ENCODE results near the gene RHOF. TPM values are rescaled to one million over a fixed set of nuclear protein-coding genes. Genes with fewer than 3 reads are reported as not detected.

RHOF gene
- total RNA-seq, 1 donor from 2014 or later, result 7.8 TPM

DNA sequence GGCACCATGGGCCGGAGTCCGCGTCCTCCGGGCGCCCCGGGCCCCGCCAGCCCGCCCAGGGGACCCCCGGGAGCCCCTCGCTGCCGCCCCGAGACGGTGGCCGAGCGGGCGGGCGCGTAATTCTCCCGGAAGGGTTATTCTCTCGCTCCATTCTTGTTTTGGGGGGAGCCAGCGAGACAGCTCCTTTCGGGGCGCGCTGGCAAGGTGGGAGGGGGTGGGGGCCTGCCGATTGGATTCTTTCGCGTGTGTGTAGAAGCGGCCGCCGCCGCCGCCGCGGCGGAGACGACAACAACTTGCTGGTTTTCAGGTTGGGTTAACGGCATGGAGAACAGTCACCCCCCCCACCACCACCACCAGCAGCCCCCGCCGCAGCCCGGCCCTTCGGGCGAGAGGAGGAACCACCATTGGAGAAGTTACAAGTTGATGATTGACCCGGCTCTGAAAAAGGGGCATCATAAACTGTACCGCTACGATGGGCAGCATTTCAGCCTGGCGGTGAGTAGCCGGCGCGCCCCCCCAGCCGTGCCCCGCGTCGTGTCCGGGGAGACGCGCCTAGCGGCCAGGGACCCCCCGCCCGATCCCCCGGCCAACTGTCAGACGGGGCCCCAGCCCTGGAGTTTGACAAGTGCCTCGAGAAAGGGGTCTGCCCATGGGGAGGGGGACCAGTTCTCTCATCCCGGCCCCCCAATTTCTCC is 11.1 kb upstream of the RHOF start:
- peak; percentile 43 for DNase-seq

DNA sequence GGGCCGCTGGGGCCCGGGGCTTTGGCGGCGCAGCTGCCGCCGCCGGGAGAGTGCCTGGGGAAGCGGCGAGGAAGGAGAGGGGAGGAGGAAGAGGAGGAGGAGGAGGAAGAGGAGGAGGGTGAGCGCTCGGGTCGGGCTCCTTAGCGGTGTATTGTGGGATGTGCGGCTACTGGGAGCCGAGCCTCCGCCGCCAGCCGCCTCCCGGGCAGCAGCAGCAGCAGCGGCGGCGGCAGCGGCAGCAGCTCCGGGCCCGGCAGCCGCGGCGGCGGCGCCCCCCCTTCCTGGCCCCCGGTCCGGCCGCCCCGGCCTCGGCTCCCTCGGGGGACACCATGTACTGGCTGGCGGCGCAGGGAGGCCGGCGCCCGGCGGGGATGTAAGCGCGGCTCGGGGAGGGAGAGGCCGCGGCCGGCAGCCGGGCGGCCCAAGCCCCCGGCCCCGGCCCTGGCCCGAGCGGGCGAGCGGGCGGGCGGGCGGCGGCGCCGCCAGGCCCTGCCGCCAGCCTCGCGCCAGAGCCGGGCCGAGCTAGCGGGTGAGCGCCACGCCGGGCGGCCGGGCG is 10.5 kb upstream of the RHOF start, which contains the start of gene SETD1B:
Gene SETD1B, plus strand, starts transcription at position 149 of the 556 bp plus-strand sequence. CDS start 729 bp downstream, outside the sequence.
- DNase-seq, result peak; percentile 67

DNA sequence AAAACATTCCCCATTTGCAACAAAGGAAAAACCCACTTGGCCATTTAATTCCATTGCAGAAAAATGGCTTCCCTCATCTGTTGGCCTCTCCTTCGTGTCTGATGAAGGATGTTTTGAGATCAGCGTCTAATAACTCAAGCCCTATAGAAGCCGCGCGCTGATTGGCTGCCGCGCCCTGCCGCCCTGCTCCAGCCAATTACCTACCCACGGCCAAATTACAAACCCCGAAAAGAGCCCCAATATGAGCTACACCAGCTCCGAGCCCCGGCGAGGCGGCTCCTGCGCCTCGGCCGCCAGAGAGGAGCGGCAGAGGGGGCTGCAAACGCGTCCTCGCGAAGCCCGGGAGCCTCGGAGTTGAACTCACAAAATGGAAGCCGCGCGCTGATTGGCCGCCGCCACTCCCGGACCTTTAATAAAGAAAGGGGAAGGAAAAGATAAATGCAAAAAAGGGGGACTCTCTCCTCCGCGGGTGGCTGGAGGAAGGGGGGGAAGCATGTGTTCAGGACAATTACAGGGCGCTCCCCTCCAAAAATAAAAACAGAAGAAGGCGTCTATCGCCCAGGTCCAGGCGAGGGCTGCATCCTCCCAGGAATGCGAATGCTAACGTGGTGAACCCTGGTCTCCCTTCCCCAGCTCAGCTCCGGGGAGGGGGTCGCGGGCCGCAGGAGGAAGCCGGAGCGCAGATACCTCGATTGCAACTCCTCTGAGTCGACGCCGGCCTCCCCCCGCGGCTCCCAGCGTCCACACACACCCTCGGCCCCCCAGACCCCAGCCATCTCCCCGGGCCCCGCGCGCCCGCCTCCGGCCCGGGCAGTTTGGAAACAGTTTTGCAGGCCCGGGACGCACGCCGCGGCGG is 9.6 kb upstream of the RHOF start:
- DNase-seq, result peak; percentile 99

DNA sequence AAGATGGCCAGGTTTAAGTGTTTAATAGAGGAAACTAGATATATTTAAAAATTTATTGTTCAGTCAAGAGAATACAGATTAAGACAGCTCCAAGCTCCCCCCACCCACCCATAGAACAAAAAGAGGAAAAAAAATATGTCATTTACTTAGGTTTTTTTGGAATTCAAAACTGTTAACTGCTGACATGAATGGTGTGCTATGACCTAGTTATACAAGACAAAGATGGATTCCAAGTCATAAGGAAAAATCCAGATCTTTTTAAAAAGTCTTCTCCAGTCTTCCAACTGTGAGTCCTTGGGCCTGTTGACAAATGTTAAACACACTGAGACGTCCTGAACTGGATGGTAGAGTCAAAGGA is 9.0 kb upstream of the RHOF start:
- DNase-seq, result no peak

DNA sequence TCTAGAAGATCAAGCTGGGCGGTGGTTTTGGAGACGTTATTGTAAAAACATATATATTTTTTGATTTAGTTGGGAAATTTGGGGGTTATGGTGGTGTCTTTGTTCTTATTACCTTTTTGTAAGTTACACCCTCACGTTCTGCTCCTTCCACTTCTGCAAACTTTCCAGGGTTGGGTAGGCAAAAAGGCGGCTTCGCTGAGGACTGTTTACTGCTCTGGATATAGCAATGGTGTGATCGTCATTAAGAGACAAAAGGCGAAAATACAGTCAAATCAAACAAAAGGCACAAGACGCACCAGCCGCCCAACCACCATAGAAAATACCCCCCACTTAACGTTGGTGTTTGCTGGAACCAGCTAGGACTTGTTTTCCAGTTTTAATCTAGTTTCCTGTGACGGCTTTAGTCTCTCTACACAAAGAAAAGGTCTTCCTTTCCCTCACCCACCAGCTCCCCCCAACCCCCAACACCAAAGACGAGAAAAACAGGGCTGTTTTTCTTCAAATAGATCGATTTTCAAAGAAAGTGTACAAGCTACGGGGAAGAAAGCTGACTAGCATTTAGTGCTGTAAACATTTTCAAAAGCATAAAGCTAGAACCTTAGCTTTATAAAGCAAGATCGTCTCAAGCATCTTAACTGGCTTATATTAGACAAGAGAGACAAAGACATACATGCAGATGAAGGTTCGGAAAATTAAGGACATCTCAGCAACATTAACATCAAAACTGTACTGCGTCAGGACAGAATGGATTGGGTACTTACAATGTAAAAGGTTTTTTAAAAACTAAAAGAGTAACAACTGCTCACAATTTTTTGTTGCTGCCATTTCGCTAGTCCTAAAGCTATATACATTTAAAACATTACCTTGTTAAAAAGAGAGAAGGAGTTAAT is 8.4 kb upstream of the RHOF start:
- DNase-seq, result peak; percentile 70

DNA sequence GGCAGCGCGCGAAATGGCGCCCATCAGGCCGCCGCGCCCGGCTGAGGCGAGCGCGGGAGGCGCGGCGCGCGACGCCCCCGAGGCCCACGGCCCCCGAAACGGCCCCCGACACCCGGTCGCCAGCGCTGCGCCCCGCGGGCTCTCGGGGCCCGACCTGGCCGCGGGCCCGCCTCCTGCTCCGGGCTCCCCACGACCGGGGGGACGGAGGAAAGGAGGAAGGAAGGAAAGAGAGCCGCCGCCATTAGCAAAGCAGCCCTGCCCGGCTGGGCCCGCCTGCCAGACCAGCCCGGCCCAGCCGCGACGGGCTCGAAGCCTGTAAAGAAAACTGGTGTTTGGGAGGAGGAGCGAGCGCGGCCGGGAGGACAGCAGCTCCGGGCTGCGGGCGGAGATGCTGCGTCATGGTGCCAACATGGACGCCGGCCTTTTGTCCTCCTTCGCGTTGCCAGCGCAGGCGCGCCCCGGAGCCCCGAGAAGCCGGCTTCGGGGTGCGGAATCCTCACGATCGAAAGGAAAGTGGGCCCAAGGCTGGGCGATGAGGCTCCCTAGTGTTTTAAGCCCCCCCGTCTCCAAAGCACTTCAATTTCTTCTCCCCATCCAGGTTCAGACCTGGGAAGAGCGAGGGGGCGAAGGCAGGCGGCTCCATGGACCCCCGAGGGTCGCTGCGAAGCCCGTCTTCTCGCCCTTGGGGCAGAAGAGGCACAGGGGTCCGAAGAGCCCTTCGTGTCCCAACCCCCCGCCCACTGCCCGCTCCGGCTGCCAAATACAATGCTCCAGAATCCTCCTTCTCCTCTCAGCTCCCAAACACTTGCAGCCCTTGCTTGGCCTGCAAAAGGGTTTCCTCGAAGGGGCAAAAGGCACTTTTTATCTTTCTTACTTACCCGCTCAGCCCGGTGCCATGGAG is 7.5 kb upstream of the RHOF start:
- DNase-seq, result peak; percentile 86

DNA sequence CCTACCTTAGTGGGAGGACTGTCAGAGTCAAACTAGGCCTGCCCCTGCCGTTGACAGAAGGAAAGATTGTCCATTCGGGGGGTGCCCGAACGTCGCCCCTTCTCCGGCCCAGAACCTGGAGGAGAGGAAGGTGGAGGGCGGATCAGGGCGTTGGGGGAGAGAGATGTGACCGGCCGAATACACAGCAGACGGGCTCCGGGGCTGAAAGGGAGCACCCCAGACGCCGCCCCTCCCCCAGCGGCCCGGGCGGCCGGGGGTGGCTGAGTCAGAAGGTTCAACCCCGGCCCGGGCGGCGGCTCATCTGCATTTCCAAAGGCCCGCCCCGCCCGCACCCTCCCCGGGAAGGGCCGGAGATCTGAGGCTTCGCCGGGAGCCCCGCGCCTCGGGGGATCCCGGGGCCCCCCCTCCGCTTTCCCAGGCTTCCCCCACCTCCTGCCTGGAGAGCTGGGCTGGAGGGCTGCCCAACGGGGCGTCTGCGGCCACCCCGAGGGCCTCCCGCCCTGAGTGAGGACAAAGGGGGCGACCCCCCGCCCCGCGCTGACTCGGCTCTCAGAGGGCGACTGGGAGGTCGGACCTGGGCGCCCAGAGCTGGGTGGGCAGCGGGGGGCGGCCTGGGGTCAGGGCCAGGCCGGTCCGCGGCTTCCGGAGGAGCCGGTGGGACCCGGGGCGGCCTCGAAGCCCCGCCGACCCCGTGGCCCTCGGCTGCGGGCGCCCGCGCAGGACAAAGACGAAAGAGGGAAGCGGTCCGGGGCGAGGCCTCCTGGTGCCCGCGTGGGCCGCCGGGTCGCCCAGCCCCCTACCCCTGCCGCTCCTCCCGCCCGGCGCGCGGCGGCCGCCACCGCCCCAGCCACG is 6.6 kb upstream of the RHOF start:
- peak; percentile 88 for DNase-seq

DNA sequence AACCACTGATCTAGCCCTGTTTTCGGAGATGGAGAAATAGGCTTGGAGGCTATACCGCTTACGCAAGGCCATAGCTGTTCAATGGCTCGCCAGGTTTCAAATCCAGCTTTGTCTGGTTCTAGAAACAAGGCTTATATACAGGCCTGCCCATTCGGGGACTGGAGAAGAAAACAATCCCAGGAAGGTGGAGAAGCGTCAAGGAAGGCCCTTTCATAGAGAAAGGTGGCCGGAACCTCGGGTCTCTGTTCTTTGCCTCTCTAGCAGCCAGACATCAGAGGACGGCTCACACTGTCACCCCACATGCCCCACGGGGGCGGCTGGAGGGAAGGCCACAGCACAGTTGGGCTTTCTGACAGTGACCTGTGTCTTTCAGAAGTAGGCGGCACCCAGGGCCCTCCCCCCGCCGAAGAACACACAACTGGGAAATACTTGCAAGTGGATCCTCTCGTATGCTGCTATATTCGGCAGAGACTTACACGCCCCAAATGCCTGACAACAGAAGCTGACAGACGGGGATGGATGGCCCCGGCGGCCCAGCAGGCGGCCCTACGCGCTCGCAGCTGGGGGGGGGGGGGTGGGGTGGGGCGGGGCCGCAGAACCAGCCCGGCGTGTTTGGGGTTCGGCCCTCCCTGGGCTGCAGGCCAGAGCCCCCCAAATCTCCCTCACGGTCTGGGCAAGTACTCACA is 5.8 kb upstream of the RHOF start:
- DNase-seq, result peak; percentile 92

DNA sequence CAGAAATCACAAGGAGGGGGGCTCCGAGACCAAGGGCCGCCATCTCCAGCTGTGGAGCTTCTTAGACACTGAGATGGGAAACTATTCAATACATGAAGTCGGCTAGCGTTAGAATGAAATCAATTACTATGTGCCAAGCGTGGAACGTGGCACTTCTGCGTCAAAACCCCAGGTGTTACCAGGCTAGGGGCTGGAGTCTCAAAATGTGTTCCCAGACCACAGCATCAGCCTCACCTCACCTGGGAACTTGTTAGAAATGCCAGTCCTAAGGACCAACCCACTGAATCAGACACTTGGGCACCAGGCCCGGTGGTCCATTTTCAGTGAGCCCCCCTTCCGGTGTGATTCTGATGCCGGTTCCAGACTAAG is 5.3 kb upstream of the RHOF start:
- DNase-seq, result no peak

DNA sequence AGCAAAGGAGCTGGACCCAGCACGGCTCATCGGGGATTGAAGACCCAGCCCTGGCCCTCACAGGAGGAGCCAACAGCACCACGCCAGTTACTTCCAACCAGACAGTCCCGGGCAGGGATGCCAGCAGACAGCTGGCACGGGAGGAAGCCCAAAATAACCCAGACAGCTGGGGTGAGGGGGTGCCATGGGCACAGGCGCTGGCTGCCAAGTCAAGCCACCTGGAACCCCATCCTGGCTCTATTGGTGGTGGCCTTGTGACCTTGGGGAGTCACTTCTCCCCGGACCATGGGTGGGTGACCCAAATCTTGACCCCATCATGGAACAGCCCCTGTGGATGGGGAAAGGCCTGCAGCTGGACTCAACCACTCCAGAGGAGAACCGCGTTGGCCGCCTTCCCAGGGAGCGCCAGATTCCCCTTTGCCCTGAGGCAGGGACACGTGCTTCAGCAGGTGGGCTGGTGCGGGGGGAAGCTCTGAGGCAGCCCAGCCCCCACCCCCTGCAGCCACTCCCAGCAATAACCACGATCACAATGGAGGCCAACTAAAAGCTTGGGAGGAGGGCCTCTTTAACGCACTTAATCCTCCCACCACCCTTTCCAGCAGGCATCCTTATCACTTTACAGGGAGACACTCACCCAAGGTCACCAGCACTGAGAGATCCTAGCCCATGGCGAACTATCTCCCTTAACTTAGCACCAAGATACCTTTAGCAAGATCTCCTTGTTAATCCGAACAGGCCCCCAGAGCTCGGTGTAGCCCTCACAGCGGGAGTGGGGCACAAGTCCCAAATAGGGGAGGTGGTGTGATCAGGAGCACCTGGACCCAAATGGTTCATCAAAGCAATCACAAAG is 4.7 kb upstream of the RHOF start:
- DNase-seq, result peak; percentile 94

DNA sequence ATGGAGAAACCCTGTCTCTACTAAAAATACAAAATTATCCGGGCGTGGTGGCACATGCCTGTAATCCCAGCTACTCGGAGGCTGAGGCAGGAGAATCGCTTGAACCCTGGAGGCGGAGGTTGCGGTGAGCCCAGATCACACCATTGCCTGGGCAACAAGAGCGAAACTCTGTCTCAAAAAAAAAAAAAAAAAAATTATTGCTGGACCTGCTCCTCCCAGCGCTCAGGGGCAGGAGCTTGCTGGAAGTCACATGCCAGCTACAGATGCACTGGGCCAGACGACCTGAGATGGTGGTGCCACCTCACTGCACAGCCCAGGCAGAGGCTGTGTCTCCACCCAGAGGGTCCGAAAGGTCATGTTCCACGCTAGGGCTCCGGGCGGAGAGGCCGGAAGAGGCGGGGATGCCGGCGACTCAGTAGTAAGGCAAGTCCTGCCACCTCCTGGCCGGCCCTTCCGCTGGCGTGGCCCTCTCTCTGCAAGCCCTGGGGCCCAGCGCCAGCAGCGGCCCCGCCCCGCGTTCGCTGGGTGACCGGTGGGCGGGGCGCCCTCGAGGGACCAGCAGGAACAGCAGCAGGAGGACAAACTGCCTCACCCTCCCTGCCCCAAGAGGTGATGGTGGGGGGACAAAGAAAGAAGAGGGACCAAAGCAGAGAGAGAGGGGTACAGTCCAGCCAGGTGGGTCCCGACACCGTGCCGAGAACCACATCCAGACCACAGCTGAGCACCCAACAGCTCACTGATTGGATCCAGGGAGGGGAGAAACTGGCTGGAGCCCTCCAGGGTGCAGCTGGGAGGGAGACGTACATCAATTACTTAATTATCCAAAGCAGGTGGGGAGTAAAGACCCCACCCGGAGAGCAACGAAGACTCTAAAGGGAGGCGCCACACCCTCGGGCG is 3.6 kb upstream of the RHOF start:
- peak; percentile 81 for DNase-seq

DNA sequence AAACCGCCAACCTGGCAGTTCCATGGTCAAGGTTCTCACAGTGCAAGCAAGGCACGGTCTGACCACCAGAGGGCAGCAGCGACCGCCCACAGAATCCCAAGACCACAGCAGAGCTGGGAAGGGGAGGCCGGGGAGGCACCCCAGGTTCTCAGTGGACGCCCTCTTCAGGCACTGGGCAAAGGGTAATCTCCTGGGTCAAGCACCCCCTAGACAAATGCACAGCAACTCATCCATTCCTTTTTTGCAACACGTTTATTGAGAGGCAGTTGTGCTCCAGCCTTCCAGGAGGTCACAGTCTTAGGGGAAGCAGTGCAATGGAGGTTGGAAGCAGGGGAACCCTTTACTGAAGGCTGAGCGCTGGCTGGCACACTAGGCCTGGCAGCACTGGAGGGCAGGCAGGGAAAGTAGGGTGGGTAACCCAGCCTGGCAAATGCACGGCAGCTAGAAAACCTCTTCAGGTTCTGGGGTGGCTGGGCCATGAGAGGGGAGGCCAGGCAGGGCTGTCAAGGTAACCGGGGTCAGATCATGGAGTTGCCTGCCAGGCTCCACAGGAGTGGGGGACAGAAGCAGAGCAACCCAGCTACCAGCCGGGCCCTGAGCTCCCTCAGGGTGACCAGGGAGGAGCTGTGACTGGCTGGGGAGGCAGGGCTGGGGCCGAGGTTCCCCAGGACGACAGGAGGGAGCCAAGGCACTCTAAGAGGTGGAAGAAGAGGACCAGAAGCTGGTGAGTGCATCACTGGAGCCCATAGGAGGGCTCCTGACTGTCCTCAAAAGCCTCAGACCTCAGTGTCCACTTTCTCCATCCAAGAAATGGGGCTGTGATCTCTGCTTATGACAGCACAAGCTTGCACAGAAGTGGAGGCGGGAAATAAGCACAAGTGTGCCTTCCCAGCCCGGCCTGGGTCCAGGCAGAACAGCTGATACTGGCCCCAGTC is 1.8 kb upstream of the RHOF start:
- DNase-seq, result peak; percentile 95

DNA sequence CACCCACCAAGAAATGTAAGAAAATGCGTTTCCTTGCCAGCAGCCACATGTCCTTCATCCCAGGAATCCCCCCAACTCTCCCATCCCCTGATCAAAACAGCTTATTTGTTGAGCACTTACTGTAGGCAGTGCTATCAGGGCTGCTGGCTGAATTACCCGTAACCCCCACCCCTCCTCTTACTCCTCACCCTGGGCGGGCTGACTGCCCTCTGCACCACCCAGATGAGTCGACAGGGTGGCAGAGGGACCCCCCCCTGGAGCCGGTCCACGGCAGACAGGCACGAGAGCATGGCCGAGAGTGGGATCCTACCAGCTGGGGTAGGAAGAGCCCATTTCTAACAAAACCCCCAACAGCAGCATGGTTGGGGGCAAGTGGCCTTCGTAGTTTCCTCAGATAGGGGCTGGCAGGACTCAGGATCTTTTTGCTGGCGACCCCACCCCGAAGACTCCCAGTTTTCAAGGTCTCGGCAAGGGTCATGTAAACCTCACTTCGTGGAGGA is 1.1 kb upstream of the RHOF start:
- DNase-seq, result no peak

DNA sequence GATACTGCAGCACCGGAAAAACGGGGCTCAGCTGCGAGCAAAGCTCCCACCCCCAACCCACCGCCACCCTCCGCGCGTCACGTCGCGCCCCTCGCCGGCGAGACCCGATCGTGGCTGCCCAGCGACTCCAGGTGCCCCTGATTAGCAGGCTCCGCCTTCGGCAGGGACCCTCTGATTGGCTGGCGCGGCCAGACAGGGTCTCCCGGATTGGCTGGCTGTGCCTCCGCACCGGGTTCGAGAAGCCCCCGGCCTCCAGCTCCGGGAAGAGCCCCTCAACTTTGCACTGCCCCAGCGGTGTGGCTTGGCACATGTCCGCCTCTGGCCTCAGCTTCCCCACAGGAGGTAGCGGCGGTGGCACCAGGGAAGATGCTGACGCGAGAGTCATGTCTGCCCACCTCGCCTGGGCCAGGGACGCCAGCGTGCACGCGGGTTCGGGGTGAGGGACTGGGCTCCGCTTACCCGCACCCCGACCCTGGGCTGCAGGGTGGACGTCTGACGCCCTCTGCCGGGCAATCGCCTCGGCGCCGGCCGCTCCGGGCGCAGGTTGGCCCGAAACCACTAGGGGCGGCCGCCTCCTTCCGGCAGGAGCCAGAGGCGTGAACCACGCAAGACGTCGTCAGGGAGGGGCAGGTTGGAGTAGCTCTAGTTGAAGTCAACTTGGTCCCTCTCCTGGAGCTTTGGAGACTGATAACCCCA is 498 bp upstream of the RHOF start:
- DNase-seq, result peak; percentile 94

DNA sequence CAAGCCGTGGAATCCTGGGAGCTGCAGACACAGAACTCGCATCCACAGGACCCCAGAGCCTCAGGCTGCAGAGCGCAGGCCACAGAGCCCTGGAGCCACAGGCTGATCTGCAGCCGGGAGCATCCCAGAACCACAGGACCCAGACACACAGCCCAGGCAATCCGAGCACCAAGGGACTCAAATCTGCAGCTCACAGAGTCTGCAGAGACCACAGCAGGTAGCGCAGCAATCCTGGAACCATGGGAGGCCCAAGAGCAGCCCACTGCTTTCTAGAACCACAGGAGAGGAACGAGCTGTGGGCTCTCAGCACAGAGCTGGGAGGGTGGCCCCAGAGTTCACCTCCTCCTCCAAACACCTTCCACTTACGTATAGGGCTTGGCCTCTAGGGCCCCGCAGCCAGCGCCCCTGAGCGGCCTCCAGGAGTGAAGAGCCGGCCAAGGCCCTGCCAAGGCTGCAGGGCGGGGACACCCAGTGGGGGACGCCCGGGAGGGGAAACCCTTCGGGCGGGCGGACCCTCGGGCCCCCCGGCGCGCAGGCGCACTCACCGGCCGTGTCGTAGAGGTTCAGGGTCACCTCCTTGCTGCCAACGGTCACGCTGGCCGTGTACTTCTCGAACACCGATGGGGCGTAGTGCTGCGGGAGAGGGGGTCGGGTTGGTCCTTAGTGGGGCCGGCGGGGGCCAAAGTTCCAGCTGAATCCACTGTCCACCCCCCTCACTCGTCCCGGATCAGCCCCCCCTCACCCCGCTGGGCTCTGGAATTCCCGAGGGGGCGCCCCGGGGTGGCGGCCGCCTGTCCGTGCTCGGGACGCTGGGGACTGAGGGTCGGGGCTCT is 665 bp downstream of the RHOF start:
- no peak for DNase-seq

Data from tongue (tissue), 2 donors.